Astrocyte (in vitro differentiated cells and primary cell): ENCODE measurements around the gene KATNA1. TPM values are rescaled to one million over a fixed set of nuclear protein-coding genes. Genes with fewer than 3 reads are reported as not detected.
A peak's percentile ranks its signal among the peaks of the same experiment; 100 is the strongest.

Experiments used
- DNase-seq: peaks from one replicate; pipeline ENCODE4 v3.0.0-alpha.2; 2010; ENCODE audit warnings: low read depth
- FAIRE-seq: peaks from 2 replicates; lab custom pipeline; 2011; peaks lifted over from hg19 to GRCh38; lab: Jason Lieb, UNC
- H2AFZ ChIP-seq: 2 replicates; pipeline ENCODE4 v1.6.0; 2012; ENCODE audit warnings: low read depth, low read length, inconsistent platforms
- H3K27ac ChIP-seq: 2 replicates; pipeline ENCODE4 v1.5.1; 2011; ENCODE audit warnings: low read depth, low read length, inconsistent platforms
- H3K27me3 ChIP-seq: 2 replicates; pipeline ENCODE4 v1.6.0; 2011; ENCODE audit warnings: low read length, inconsistent platforms; ENCODE audit not compliant: insufficient read depth
- H3K36me3 ChIP-seq: 2 replicates; pipeline ENCODE4 v1.5.1; 2011; ENCODE audit warnings: low read length, inconsistent platforms; ENCODE audit not compliant: insufficient read depth
- H3K4me1 ChIP-seq: 2 replicates; pipeline ENCODE4 v1.5.1; 2011; ENCODE audit warnings: low read length, inconsistent platforms; ENCODE audit not compliant: insufficient read depth
- H3K4me2 ChIP-seq: 2 replicates; pipeline ENCODE4 v1.6.0; 2012; ENCODE audit warnings: low read length, inconsistent platforms
- H3K4me3 ChIP-seq: 2 replicates; pipeline ENCODE4 v1.5.1; 2011; ENCODE audit warnings: low read depth, mild to moderate bottlenecking, low read length, inconsistent platforms; ENCODE audit not compliant: insufficient read depth
- H3K79me2 ChIP-seq: 2 replicates; pipeline ENCODE4 v1.6.0; 2012; ENCODE audit warnings: mild to moderate bottlenecking, low read length, inconsistent platforms; ENCODE audit not compliant: insufficient read depth
- H3K9ac ChIP-seq: 2 replicates; pipeline ENCODE4 v1.6.0; 2012; ENCODE audit warnings: mild to moderate bottlenecking, low read length, inconsistent platforms
- H3K9me3 ChIP-seq: 2 replicates; pipeline ENCODE4 v1.5.1; 2012; ENCODE audit warnings: low read depth, mild to moderate bottlenecking, low read length, inconsistent platforms; ENCODE audit not compliant: insufficient read depth
- H4K20me1 ChIP-seq: 2 replicates; pipeline ENCODE4 v1.6.0; 2012; ENCODE audit warnings: low read length, inconsistent platforms; ENCODE audit not compliant: insufficient read depth
- H3K27ac Mint-ChIP-seq: one replicate; pipeline ENCODE4 v1.8.0; 2021; ENCODE audit warnings: mild to moderate bottlenecking, mixed read lengths; ENCODE audit not compliant: unreplicated experiment
- H3K27me3 Mint-ChIP-seq: one replicate; pipeline ENCODE4 v1.8.0; 2021; ENCODE audit warnings: low read depth, mixed read lengths; ENCODE audit not compliant: unreplicated experiment
- H3K36me3 Mint-ChIP-seq: one replicate; pipeline ENCODE4 v1.8.0; 2021; ENCODE audit warnings: low read depth, mixed read lengths; ENCODE audit not compliant: unreplicated experiment
- H3K4me1 Mint-ChIP-seq: one replicate; pipeline ENCODE4 v1.8.0; 2021; ENCODE audit warnings: low read depth, mixed read lengths; ENCODE audit not compliant: unreplicated experiment
- H3K4me3 Mint-ChIP-seq: one replicate; pipeline ENCODE4 v1.8.0; 2021; ENCODE audit warnings: mild to moderate bottlenecking, moderate library complexity, mixed read lengths; ENCODE audit not compliant: unreplicated experiment
- H3K9me3 Mint-ChIP-seq: one replicate; pipeline ENCODE4 v1.8.0; 2021; ENCODE audit warnings: mild to moderate bottlenecking, mixed read lengths; ENCODE audit not compliant: unreplicated experiment
- EZH2 ChIP-seq: IDR thresholded peaks from 2 replicates; pipeline ENCODE4 v1.6.1; 2012; ENCODE audit warnings: mild to moderate bottlenecking, low read length, inconsistent platforms; ENCODE audit not compliant: insufficient read depth
- total RNA-seq: library from RNA; stranded (reverse); gene quantifications from 2 replicates; pipeline ENCODE4 v1.2.1, GENCODE V29; 2021
- TF ChIP-seq, protein P1 (sequence below): IDR thresholded peaks from 2 replicates; pipeline ENCODE4 v1.5.1; 2011; ENCODE audit warnings: low read depth, mild to moderate bottlenecking, inconsistent platforms, low read length, moderate library complexity; ENCODE audit not compliant: insufficient read depth

The KATNA1 gene
- total RNA-seq, 1 donor from 2014 or later, result 14.3 TPM

DNA sequence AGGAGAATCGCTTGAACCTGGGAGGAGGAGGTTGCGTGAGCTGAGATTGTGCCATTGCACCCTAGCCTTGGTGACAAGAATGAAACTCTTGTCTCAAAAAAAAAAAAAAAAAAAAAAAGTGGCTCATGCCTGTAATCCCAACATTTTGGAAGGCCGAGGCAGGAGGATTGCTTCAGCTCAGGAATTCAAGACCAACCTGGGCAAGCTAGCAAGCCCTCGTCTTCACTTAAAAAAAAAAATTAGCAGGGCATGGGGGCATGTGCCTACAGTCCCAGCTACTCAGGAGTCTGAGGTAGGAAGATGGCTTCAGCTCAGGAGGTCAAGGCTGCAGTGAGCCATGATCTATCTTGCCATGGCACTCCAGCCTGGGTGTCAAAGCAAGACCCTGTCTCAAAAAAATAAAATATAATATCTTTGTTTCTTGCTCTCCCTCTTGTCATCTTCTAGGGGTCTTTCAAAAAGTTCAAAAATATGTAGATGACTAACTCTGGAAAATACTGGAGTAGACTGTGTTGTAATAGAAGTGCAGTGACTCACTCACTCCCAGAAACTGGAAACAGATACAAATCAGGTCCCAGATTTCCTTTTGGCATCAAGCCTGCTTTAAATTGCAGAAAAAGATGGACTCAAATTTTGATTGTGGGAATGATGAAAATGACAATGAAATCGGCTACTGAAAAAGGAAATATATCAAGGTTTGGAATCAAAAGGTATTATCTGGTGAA, 85.1 kb downstream of the KATNA1 start:
- H3K9me3 ChIP-seq, result no peaks in the 10 kb centered on the region
- TF ChIP-seq EZH2, result no peak
- TF ChIP-seq, protein P1, sequence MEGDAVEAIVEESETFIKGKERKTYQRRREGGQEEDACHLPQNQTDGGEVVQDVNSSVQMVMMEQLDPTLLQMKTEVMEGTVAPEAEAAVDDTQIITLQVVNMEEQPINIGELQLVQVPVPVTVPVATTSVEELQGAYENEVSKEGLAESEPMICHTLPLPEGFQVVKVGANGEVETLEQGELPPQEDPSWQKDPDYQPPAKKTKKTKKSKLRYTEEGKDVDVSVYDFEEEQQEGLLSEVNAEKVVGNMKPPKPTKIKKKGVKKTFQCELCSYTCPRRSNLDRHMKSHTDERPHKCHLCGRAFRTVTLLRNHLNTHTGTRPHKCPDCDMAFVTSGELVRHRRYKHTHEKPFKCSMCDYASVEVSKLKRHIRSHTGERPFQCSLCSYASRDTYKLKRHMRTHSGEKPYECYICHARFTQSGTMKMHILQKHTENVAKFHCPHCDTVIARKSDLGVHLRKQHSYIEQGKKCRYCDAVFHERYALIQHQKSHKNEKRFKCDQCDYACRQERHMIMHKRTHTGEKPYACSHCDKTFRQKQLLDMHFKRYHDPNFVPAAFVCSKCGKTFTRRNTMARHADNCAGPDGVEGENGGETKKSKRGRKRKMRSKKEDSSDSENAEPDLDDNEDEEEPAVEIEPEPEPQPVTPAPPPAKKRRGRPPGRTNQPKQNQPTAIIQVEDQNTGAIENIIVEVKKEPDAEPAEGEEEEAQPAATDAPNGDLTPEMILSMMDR, result no peak
- Mint-ChIP-seq H3K36me3 (no peaks in the 10 kb centered on the region), H3K9me3 (no peaks in the 10 kb centered on the region), H3K27ac (no peak overlapping the region), H3K4me1 (no peaks in the 10 kb centered on the region), H3K27me3 (peaks cover 7% of the 10 kb centered on the region), H3K4me3 (no peak overlapping the region)
- no peak overlapping the region for H2AFZ ChIP-seq
- DNase-seq (peak; percentile 76), FAIRE-seq (peak; percentile 17)
- H3K79me2 ChIP-seq, result peaks cover 19% of the 10 kb centered on the region
- no peak overlapping the region for H3K4me3 ChIP-seq
- H3K4me2 ChIP-seq, result peak overlapping the region; percentile 42
- no peak overlapping the region for H3K9ac ChIP-seq
- H3K27ac ChIP-seq, result peak overlapping the region; percentile 53
- H4K20me1 ChIP-seq, result peaks cover 14% of the 10 kb centered on the region
- H3K36me3 ChIP-seq, result no peaks in the 10 kb centered on the region
- H3K4me1 ChIP-seq, result peaks cover 15% of the 10 kb centered on the region
- peaks cover 3% of the 10 kb centered on the region for H3K27me3 ChIP-seq

DNA sequence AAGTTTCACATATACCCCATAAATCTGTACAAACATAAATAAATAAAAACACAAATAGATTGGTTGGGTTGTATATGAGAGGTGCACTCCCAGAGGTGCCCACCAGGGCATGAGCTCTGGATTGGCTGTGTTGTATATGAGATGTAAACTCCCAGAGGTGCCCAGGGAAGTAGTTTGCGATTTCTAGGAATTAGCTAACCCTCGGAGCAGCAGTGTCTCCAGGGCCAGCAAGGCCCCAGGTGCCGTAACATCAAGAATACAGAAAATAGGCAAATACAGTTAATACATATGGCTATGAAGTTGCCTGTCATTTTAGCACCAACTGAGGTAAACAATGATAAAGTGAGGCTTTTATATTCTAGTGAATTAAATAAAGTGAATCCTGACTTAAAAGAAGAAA, 87.8 kb downstream of the KATNA1 start:
- H4K20me1 ChIP-seq, result no peaks in the 10 kb centered on the region
- H3K27me3 Mint-ChIP-seq, result peaks cover 25% of the 10 kb centered on the region
- H3K27ac ChIP-seq, result no peak overlapping the region
- no peak for DNase-seq
- H3K9ac ChIP-seq, result no peak overlapping the region
- H3K9me3 ChIP-seq, result no peaks in the 10 kb centered on the region
- no peak for TF ChIP-seq EZH2
- TF ChIP-seq, protein P1, result peak; percentile 41
- no peak overlapping the region for H3K27ac Mint-ChIP-seq
- H3K4me2 ChIP-seq, result no peak overlapping the region
- peaks cover 3% of the 10 kb centered on the region for H3K27me3 ChIP-seq
- H3K36me3 ChIP-seq, result no peaks in the 10 kb centered on the region
- FAIRE-seq, result no peak
- no peaks in the 10 kb centered on the region for H3K79me2 ChIP-seq
- H3K4me3 Mint-ChIP-seq, result no peak overlapping the region
- no peaks in the 10 kb centered on the region for H3K4me1 Mint-ChIP-seq
- no peak overlapping the region for H2AFZ ChIP-seq
- H3K36me3 Mint-ChIP-seq, result no peaks in the 10 kb centered on the region
- H3K9me3 Mint-ChIP-seq, result no peaks in the 10 kb centered on the region
- H3K4me1 ChIP-seq, result peaks cover 11% of the 10 kb centered on the region
- no peak overlapping the region for H3K4me3 ChIP-seq

DNA sequence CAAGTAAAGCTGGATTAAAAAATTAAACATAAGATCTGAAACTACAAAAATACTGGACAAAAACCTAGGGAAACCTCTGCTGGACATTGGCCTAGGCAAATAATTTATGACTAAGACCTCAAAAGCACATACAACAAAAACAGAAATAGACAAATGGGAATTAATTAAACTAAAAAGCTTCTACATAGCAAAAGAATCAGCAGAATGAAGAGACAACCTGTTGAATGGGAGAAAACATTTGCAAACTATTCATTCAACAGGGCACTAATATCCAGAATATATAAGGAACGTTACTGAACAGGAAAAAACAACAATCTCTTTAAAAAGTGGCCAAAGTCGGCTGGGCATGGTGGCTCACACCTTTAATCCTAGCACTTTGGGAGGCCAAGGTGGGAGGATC, 89.1 kb downstream of the KATNA1 start:
- Histone ChIP-seq H3K27me3 (peaks cover 3% of the 10 kb centered on the region), H3K9me3 (no peaks in the 10 kb centered on the region), H4K20me1 (no peaks in the 10 kb centered on the region), H3K4me2 (no peak overlapping the region), H3K9ac (no peak overlapping the region), H3K36me3 (no peaks in the 10 kb centered on the region), H2AFZ (no peak overlapping the region), H3K4me3 (no peak overlapping the region), H3K27ac (no peak overlapping the region), H3K4me1 (peaks cover 9% of the 10 kb centered on the region), H3K79me2 (no peaks in the 10 kb centered on the region)
- H3K9me3 Mint-ChIP-seq, result no peaks in the 10 kb centered on the region
- no peak for DNase-seq
- peaks cover 34% of the 10 kb centered on the region for H3K27me3 Mint-ChIP-seq
- no peak for FAIRE-seq
- no peak overlapping the region for H3K27ac Mint-ChIP-seq
- no peaks in the 10 kb centered on the region for H3K36me3 Mint-ChIP-seq
- no peaks in the 10 kb centered on the region for H3K4me1 Mint-ChIP-seq
- no peak for TF ChIP-seq EZH2
- TF ChIP-seq, protein P1, result no peak
- no peak overlapping the region for H3K4me3 Mint-ChIP-seq
